ENCODE results near the gene PARP8. TPM values are rescaled to one million over a fixed set of nuclear protein-coding genes. Genes with fewer than 3 reads are reported as not detected.

PARP8 gene
- total RNA-seq, 2 experiments from 2014 or later = 36.8 to 39.2 TPM

- no peaks in the 10 kb centered on the region for H4K20me1 ChIP-seq (ENCODE audit: insufficient read depth, low read length)
- TF ChIP-seq EZH2phosphoT487 (IDR thresholded peaks at IDR 0.05; ENCODE audit: borderline replicate concordance, low read depth, low read length) = no peak
- no peak for DNase-seq (ENCODE audit: low spot score)
- no peak overlapping the region for H3K4me3 ChIP-seq (ENCODE audit: low read depth, low read length, poor library complexity, severe bottlenecking)
- H3K36me3 ChIP-seq (ENCODE audit: insufficient read depth, low read length) = no peaks in the 10 kb centered on the region
- no peaks in the 10 kb centered on the region for H3K9me3 ChIP-seq (ENCODE audit: low read length)
- ChIA-PET POLR2A (interaction anchor here (1.2 kb wide), 1 partner anchor 207 kb away, joined by 3 read pairs; no protein-coding TSS in a partner anchor), CTCF (ENCODE audit: unreplicated experiment) (no interaction called here)
- peaks cover 8% of the 10 kb centered on the region for H3K4me1 ChIP-seq (ENCODE audit: insufficient read depth, low read length, poor library complexity, severe bottlenecking)
- no peak overlapping the region for H3K4me2 ChIP-seq (ENCODE audit: low read length)
- intact Hi-C loops (cut with micrococcal nuclease; ENCODE audit: unreplicated experiment) = no loop called here
- no peaks in the 10 kb centered on the region for H3K9me2 ChIP-seq (ENCODE audit: insufficient read depth, low read length)
- H2AFZ ChIP-seq (ENCODE audit: low read length) = no peak overlapping the region
- BruUV-seq (replicated peaks) = no TSS peak
- H3K27ac ChIP-seq (ENCODE audit: low read depth, low read length, poor library complexity, severe bottlenecking) = no peak overlapping the region
- H3K79me2 ChIP-seq (ENCODE audit: insufficient read depth, low read depth, low read length) = no peaks in the 10 kb centered on the region
These were observed 19.8 kb upstream of the PARP8 start for GRCh38 chr5:50646591-50646990.

GRCh38 chr5:50647726-50648125 lies 18.7 kb upstream of the PARP8 start:
- intact Hi-C loops (cut with micrococcal nuclease; ENCODE audit: unreplicated experiment) = no loop called here
- BruUV-seq (replicated peaks) = no TSS peak
- CTCF ChIA-PET (ENCODE audit: unreplicated experiment) = no interaction called here

GRCh38 chr5:50653946-50654345 lies 12.5 kb upstream of the PARP8 start:
- Histone ChIP-seq H3K4me2 (ENCODE audit: low read length) (peak overlapping the region; percentile 56), H3K27ac (ENCODE audit: low read depth, low read length, poor library complexity, severe bottlenecking) (peak overlapping the region; percentile 20), H4K20me1 (ENCODE audit: insufficient read depth, low read length) (no peaks in the 10 kb centered on the region), H3K4me1 (ENCODE audit: insufficient read depth, low read length, poor library complexity, severe bottlenecking) (peaks cover 33% of the 10 kb centered on the region), H3K36me3 (ENCODE audit: insufficient read depth, low read length) (no peaks in the 10 kb centered on the region), H3K9me3 (ENCODE audit: low read length) (no peaks in the 10 kb centered on the region), H2AFZ (ENCODE audit: low read length) (peak overlapping the region; percentile 47), H3K4me3 (ENCODE audit: low read depth, low read length, poor library complexity, severe bottlenecking) (no peak overlapping the region), H3K79me2 (ENCODE audit: insufficient read depth, low read depth, low read length) (no peaks in the 10 kb centered on the region), H3K9me2 (ENCODE audit: insufficient read depth, low read length) (no peaks in the 10 kb centered on the region)
- ChIA-PET POLR2A (no interaction called here), CTCF (ENCODE audit: unreplicated experiment) (no interaction called here)
- no TSS peak for BruUV-seq (replicated peaks)
- peak; percentile 89 for DNase-seq (ENCODE audit: low spot score)
- intact Hi-C loops (cut with micrococcal nuclease; ENCODE audit: unreplicated experiment) = no loop called here
- TF ChIP-seq EZH2phosphoT487 (IDR thresholded peaks at IDR 0.05; ENCODE audit: borderline replicate concordance, low read depth, low read length) = no peak
- no peak for TF ChIP-seq CTCF (conservative IDR thresholded peaks at IDR 0.05; ENCODE audit: low read length)

More at GRCh38 chr5:50647726-50648125, 18.7 kb upstream of the PARP8 start:
- no peaks in the 10 kb centered on the region for H4K20me1 ChIP-seq (ENCODE audit: insufficient read depth, low read length)
- no peak overlapping the region; the same call in 1 of the 2 replicates for H2AFZ ChIP-seq (ENCODE audit: low read length)
- no peaks in the 10 kb centered on the region for H3K36me3 ChIP-seq (ENCODE audit: insufficient read depth, low read length)
- POLR2A ChIA-PET = no interaction called here
- H3K9me3 ChIP-seq (ENCODE audit: low read length) = no peaks in the 10 kb centered on the region
- no peak overlapping the region for H3K4me3 ChIP-seq (ENCODE audit: low read depth, low read length, poor library complexity, severe bottlenecking)
- DNase-seq (ENCODE audit: low spot score) = no peak
- H3K79me2 ChIP-seq (ENCODE audit: insufficient read depth, low read depth, low read length) = no peaks in the 10 kb centered on the region
- H3K27ac ChIP-seq (ENCODE audit: low read depth, low read length, poor library complexity, severe bottlenecking) = no peak overlapping the region
- no peak overlapping the region for H3K4me2 ChIP-seq (ENCODE audit: low read length)
- peaks cover 8% of the 10 kb centered on the region for H3K4me1 ChIP-seq (ENCODE audit: insufficient read depth, low read length, poor library complexity, severe bottlenecking)
- TF ChIP-seq EZH2phosphoT487 (IDR thresholded peaks at IDR 0.05; ENCODE audit: borderline replicate concordance, low read depth, low read length) = no peak
- no peak for TF ChIP-seq CTCF (conservative IDR thresholded peaks at IDR 0.05; ENCODE audit: low read length)
- no peaks in the 10 kb centered on the region for H3K9me2 ChIP-seq (ENCODE audit: insufficient read depth, low read length)

Measured in OCI-LY7 (cell line).